Testis (tissue), 3 donors: Measurements from ENCODE around the gene CDX2. TPM values are rescaled to one million over a fixed set of nuclear protein-coding genes. Genes with fewer than 3 reads are reported as not detected.
A peak's percentile ranks its signal among the peaks of the same experiment; 100 is the strongest.

Experiments used
- DNase-seq: peaks from one replicate; pipeline ENCODE4 v3.0.0-alpha.2; 2019
- H3K27ac ChIP-seq, 2 donors: fragments of 200-600 bp; sonication (generic); one replicate each; pipeline ENCODE4 v1.5.1; 2019
- H3K27me3 ChIP-seq: fragments of 200-600 bp; sonication (generic); one replicate; pipeline ENCODE4 v1.5.1; 2019
- H3K36me3 ChIP-seq: fragments of 200-600 bp; sonication (generic); one replicate; pipeline ENCODE4 v1.5.1; 2017; ENCODE audit warnings: low read depth; ENCODE audit errors: missing control alignments
- H3K4me1 ChIP-seq: fragments of 200-600 bp; sonication (generic); one replicate; pipeline ENCODE4 v1.5.1; 2019
- H3K4me3 ChIP-seq, 2 donors: fragments of 200-600 bp; sonication (generic); one replicate each; pipeline ENCODE4 v1.5.1; 2017 to 2019
- H3K9me3 ChIP-seq: fragments of 200-600 bp; sonication (generic); one replicate; pipeline ENCODE4 v1.5.1; 2017
- POLR2A ChIP-seq: fragments of 450-650 bp; IDR thresholded peaks from one replicate; pipeline ENCODE4 v1.6.1; 2017; ENCODE audit warnings: antibody characterized with exemption, mild to moderate bottlenecking, moderate library complexity
- WGBS, 2 donors: methylation state at CpG; one replicate each; pipeline ENCODE4 v1.1.5; 2018; 5-methylcytosine and 5-hydroxymethylcytosine counted together
- intact Hi-C: fragments of 100-400 bp; cut with DNase I; formaldehyde crosslinking; loops from one replicate; pipeline ENCODE4 v1.15.1; 2023; ENCODE audit warnings: low total_unique reads
- polyA plus RNA-seq: library from polyadenylated mRNA; stranded (reverse); fragments of 350-450 nt; fragmentation: Illumina TruSeq; extraction: RNeasy Lipid Tissue Mini Kit (QIAGEN cat#74804); gene quantifications from one replicate; pipeline ENCODE4 v1.2.3, GENCODE V29; 2014; ENCODE audit warnings: low read depth, low replicate concordance; ENCODE audit not compliant: insufficient read depth
- total RNA-seq, 2 donors: library from RNA; depleted of rRNA; stranded (reverse); fragments of >200 nt; gene quantifications; one replicate each; pipeline ENCODE4 v1.2.3, GENCODE V29; 2016
- TF ChIP-seq, protein P1 (sequence below), 3 experiments: fragments of 450-650 bp in 2 of 3; fragments of 200-600 bp in 1 of 3; sonication (generic) in 1 of 3; IDR thresholded peaks; one replicate each; pipeline ENCODE4 v1.5.1; 2016 to 2019; ENCODE audit warnings: antibody characterized with exemption in 3 of 3, mild to moderate bottlenecking in 2 of 3, moderate library complexity in 1 of 3

CDX2 gene
- total and polyA plus RNA-seq, 3 donors from 2014 or later = 0.06 to 0.08 TPM; not detected in 1

DNA sequence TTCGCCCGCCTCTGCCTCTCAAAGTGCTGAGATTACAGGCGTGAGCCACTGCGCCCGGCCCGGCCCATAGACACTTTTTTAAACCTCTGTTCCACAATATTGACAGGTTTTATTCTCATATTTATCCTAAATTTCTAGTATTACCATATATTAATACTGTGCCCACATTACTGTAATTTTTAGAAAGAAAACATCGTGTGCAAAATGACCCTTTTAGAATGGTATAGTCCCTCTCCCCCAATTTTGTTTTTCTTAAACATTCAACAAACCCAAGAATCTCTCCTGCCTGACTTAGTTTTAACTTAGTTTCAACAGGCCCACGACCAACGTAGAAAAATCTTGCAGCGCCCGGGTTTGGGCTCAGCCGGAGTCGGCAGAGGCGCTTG, 9.1 kb downstream of the CDX2 start:
- no peaks in the 10 kb centered on the region for H3K9me3 ChIP-seq
- intact Hi-C loops = loop anchor here (10.0 kb wide), 1 partner anchor 135 kb away; no protein-coding TSS in a partner anchor
- no peak for DNase-seq
- TF ChIP-seq POLR2A = no peak
- TF ChIP-seq, protein P1, sequence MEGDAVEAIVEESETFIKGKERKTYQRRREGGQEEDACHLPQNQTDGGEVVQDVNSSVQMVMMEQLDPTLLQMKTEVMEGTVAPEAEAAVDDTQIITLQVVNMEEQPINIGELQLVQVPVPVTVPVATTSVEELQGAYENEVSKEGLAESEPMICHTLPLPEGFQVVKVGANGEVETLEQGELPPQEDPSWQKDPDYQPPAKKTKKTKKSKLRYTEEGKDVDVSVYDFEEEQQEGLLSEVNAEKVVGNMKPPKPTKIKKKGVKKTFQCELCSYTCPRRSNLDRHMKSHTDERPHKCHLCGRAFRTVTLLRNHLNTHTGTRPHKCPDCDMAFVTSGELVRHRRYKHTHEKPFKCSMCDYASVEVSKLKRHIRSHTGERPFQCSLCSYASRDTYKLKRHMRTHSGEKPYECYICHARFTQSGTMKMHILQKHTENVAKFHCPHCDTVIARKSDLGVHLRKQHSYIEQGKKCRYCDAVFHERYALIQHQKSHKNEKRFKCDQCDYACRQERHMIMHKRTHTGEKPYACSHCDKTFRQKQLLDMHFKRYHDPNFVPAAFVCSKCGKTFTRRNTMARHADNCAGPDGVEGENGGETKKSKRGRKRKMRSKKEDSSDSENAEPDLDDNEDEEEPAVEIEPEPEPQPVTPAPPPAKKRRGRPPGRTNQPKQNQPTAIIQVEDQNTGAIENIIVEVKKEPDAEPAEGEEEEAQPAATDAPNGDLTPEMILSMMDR (IDR thresholded peaks at IDR 0.05) = no peak
- H3K36me3 ChIP-seq = no peaks in the 10 kb centered on the region
- WGBS, 2 donors = 21 to 25% methylated on average over 12 to 14 of the region's 14 CpGs
- H3K4me1 ChIP-seq = peaks cover 6% of the 10 kb centered on the region
- H3K27me3 ChIP-seq = no peaks in the 10 kb centered on the region
- peak overlapping the region; percentile 12 to 51 for H3K4me3 ChIP-seq
- H3K27ac ChIP-seq = no peak overlapping the region

DNA sequence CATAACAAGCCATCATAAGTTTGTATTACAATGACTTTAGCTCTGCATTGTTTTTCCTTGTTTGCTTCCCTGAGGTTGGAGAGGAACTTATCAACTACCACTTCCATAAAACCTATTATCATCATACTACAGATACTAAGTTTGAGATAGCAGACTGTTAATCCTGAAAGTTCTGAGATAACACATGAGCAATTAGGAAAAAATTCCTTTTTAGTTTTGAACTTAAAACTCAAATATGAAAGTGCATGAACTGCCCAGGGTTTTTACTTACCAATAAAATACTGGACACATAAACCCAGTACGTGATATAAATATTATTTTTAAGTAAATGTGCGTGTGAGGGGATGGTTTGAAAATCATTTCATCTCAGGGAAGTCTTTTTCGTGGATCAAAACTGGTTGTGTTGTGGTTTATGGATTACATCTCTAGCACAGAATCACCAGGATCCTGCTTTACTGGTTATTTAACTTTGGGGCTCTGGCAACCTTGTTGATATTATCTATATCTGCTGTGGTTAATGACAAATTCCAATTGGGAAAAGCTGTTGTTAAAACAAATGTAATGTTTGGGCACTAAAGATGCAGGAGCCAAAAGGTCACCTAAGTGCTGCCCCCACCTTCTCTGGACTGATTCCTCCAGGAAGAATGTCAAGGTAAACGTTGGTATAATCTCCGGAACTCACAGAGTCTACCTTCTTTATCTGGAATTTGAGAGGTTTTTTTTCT, 12.4 kb downstream of the CDX2 start:
- H3K9me3 ChIP-seq = no peaks in the 10 kb centered on the region
- no peak for TF ChIP-seq POLR2A
- TF ChIP-seq, protein P1 (IDR thresholded peaks at IDR 0.05) = no peak
- no peak for DNase-seq
- no peaks in the 10 kb centered on the region for H3K27me3 ChIP-seq
- no peak overlapping the region for H3K4me3 ChIP-seq
- H3K27ac ChIP-seq = no peak overlapping the region
- WGBS, 2 donors = 42 to 51% methylated on average over 5 of the region's 5 CpGs
- no peaks in the 10 kb centered on the region for H3K36me3 ChIP-seq
- intact Hi-C loops = loop anchor here (10.0 kb wide), 1 partner anchor 132 kb away; no protein-coding TSS in a partner anchor
- H3K4me1 ChIP-seq = peaks cover 15% of the 10 kb centered on the region

DNA sequence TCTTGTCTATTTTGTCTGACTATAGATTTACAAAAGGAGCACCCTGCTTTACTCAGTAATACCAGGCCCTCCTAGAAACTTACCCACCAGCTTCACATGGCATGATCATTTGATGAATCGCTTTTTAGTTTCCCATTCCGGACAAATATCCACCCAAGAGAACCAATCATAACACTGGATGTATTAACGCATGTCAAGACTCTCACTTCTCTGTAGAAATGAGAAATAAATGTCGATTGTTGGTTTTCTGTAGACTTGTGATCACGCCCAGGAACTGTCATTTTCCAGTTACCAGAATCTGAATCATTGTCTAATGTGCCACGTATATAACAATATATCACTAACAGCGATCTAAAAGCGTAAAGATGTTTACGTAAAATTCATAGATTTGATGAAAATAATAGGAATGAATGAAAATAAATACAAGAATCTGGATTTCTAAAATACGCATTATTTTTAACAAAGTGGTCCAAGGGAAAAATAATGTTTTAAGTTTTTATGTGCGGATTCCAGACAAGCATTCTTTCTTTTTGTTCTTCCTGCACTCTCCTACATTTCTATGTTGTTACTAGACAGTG, 14.0 kb downstream of the CDX2 start:
- Histone ChIP-seq H3K4me3 (peak overlapping the region; percentile 59 to 69), H3K9me3 (no peaks in the 10 kb centered on the region), H3K36me3 (no peaks in the 10 kb centered on the region), H3K27me3 (no peaks in the 10 kb centered on the region), H3K27ac (peak overlapping the region; percentile 60 to 87), H3K4me1 (peaks cover 9% of the 10 kb centered on the region)
- no peak for DNase-seq
- WGBS, 2 donors = 33 to 40% methylated on average over 11 of the region's 11 CpGs
- intact Hi-C loops = loop anchor here (10.0 kb wide), 1 partner anchor 130 kb away; no protein-coding TSS in a partner anchor
- TF ChIP-seq POLR2A = no peak
- TF ChIP-seq, protein P1 (IDR thresholded peaks at IDR 0.05) = no peak

DNA sequence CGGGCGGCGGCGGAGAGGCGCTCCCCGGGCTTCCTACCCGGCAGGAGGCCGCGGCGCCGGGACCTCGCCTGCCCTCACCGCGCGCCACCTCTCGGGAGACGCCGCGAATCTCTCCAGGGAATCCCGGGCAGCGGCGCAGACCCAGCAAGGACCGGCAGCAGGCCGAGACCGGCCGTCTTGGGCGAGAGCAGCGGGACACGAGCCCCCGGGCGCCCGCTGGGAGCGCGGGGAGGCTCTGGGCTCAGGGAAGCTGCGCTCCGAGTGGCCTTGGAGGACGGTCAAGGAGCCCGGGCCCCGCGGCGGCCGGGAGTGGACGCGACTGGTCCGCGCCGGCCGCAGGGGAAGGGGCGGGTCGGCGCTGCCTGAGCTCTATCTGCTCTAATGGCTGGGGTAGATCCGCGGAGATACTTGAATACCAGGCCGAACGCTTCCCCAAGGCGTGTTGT, 14.7 kb downstream of the CDX2 start:
- no peak for TF ChIP-seq POLR2A
- TF ChIP-seq, protein P1 (IDR thresholded peaks at IDR 0.05) = no peak
- no peaks in the 10 kb centered on the region for H3K36me3 ChIP-seq
- peak overlapping the region; percentile 59 to 69 for H3K4me3 ChIP-seq
- intact Hi-C loops = loop anchor here (10.0 kb wide), 1 partner anchor 130 kb away; no protein-coding TSS in a partner anchor
- no peaks in the 10 kb centered on the region for H3K27me3 ChIP-seq
- peak overlapping the region; percentile 60 to 87 for H3K27ac ChIP-seq
- no peaks in the 10 kb centered on the region for H3K9me3 ChIP-seq
- 2 to 8% methylated on average over 5 to 53 of the region's 56 CpGs for WGBS, 2 donors
- DNase-seq = peak; percentile 75
- H3K4me1 ChIP-seq = peaks cover 9% of the 10 kb centered on the region
